Measurements from ENCODE around the gene TMEM200C.
"Not testable (repeated sequence)": the region's sequence is repeated elsewhere in the genome, so short reads cannot be mapped to it uniquely, and the experiment has no call there.

Gene TMEM200C

GRCh38 chr18:5876891-5877290 lies 18.4 kb downstream of the TMEM200C start:
- no peak overlapping the region for H3K4me3 ChIP-seq (ENCODE audit: low read depth, low read length)
- TF ChIP-seq CTCF (IDR thresholded peaks at IDR 0.05; ENCODE audit: low read depth, low read length), result no peak

GRCh38 chr18:5874336-5874735 lies 21.0 kb downstream of the TMEM200C start:
- no peak for TF ChIP-seq CTCF (IDR thresholded peaks at IDR 0.05; ENCODE audit: low read depth, low read length)
- no peak overlapping the region for H3K4me3 ChIP-seq (ENCODE audit: low read depth, low read length)

DNA sequence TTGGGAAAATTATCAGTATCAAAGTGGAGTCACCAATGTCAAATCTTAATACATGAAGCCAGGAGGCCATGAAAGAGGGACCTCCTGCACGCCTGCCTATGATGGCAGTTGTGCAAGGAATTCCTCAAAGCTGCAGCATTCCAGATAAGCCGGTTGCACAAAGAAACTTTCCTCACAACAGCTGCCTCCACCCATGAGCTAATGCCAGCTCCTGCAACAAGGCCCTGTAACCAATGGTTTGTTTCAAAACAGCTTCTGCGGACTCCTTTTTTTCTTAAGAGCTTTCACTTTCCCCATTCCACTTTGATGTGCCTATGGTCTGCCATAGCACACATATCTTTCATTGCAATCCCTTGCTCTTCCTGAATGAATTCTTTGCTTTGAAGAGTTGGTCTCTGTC lies 22.4 kb downstream of the TMEM200C start:
- no peak overlapping the region for H3K4me3 ChIP-seq (ENCODE audit: low read depth, low read length)
- no peak for TF ChIP-seq CTCF (IDR thresholded peaks at IDR 0.05; ENCODE audit: low read depth, low read length)

- no peak for TF ChIP-seq CTCF (IDR thresholded peaks at IDR 0.05; ENCODE audit: low read depth, low read length)
- no peak overlapping the region for H3K4me3 ChIP-seq (ENCODE audit: low read depth, low read length)
These were observed 23.9 kb downstream of the TMEM200C start for GRCh38 chr18:5871426-5871825.

DNA sequence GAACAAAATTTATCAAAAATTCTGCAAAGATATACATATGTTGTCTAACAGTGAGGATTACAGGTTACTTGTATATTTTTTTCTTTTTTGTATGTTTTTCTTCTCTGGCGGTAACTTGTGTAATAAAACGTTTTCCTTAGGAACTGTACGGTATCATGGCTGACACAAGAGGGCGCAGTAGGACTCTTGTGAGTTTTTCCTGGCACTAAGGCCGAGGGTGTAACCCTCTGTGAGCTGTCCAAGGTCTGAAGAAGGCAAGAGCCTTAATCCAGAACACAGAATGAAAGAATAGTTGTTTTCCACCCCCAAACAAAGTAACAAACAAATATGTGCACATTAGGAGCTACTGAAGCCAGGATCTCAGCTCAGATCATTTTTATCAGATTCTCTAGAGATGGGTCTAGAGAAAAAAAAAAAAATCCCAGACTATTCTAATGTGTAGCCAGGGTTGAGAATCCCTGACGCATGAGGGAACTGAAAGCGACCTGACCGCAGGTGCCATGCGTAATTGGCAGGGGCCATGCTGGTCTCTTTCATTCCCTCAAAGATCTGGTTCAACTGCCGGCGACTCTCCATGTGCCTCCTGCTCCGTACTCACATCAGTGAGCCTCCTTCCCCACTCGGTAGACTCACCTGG lies 27.0 kb downstream of the TMEM200C start:
- H3K4me3 ChIP-seq (ENCODE audit: low read depth, low read length), result no peak overlapping the region
- TF ChIP-seq CTCF (IDR thresholded peaks at IDR 0.05; ENCODE audit: low read depth, low read length), result peak; percentile 68

DNA sequence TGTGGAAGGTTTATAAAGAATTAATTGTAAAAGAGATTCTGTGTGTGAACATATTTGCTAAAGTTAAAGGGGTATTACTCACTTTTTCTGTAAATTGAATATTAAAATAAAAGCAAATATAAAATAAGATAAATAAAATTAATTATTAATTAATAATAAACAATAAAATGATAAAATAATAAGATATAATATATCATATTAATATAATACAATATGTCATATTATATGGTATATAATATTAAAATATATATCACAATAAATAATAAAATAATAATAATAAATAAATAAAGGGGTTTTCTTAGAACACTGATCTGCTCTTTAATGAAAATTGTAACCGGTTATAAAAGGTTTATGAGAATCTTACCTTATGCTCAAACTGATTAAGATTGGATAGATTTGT lies 29.8 kb downstream of the TMEM200C start:
- TF ChIP-seq CTCF (IDR thresholded peaks at IDR 0.05; ENCODE audit: low read depth, low read length), result no peak

GRCh38 chr18:5862127-5862526 lies 33.2 kb downstream of the TMEM200C start:
- not testable (repeated sequence) for H3K4me3 ChIP-seq (ENCODE audit: low read depth, low read length)

More for the DNA sequence above, 29.8 kb downstream of the TMEM200C start:
- H3K4me3 ChIP-seq (ENCODE audit: low read depth, low read length), result no peak overlapping the region

GRCh38 chr18:5857180-5857579 lies 38.1 kb downstream of the TMEM200C start:
- H3K4me3 ChIP-seq (ENCODE audit: low read depth, low read length), result no peak overlapping the region
- no peak for TF ChIP-seq CTCF (IDR thresholded peaks at IDR 0.05; ENCODE audit: low read depth, low read length)
